GM12865 (cell line): ENCODE data around the gene LIG3.

Experiments used
- DNase-seq: peaks from one replicate; pipeline ENCODE4 v3.0.0; 2010; ENCODE audit warnings: low read depth
- H3K4me3 ChIP-seq: 2 replicates; pipeline ENCODE4 v1.5.1; 2011; ENCODE audit warnings: mild to moderate bottlenecking, low read depth, low read length, control low read depth
- CTCF ChIP-seq: IDR thresholded peaks from 2 replicates; pipeline ENCODE4 v1.5.1; 2011; ENCODE audit warnings: low read length, control low read depth, low read depth, inconsistent platforms; ENCODE audit not compliant: insufficient read depth; ENCODE audit errors: missing control alignments

Gene LIG3

GRCh38 chr17:35010093-35010492 is 29.8 kb downstream of the LIG3 start:
- no peak overlapping the region for H3K4me3 ChIP-seq
- no peak for DNase-seq
- TF ChIP-seq CTCF: no peak

- no peak for DNase-seq
- no peak overlapping the region for H3K4me3 ChIP-seq
- TF ChIP-seq CTCF: no peak
These were observed 31.4 kb downstream of the LIG3 start for GRCh38 chr17:35011671-35012216.

- no peak for TF ChIP-seq CTCF
- H3K4me3 ChIP-seq: no peak overlapping the region
- no peak for DNase-seq
These were observed 36.1 kb downstream of the LIG3 start for GRCh38 chr17:35016369-35016768.

GRCh38 chr17:35017021-35017420 is 36.7 kb downstream of the LIG3 start:
- no peak for DNase-seq
- H3K4me3 ChIP-seq: no peak overlapping the region
- no peak for TF ChIP-seq CTCF

- TF ChIP-seq CTCF: no peak
- H3K4me3 ChIP-seq: no peak overlapping the region
- DNase-seq: no peak
These were observed 38.5 kb downstream of the LIG3 start for GRCh38 chr17:35018814-35019213.

- no peak for DNase-seq
- no peak overlapping the region for H3K4me3 ChIP-seq
- TF ChIP-seq CTCF: no peak
These were observed 39.3 kb downstream of the LIG3 start for GRCh38 chr17:35019386-35020179.
